GM19099 (cell line): ENCODE measurements around the gene BRIX1.

ENCODE experiments used
- POLR2A ChIP-seq: IDR thresholded peaks from 3 replicates; pipeline ENCODE4 v1.6.1; 2011; ENCODE audit warnings: low read depth; ENCODE audit not compliant: insufficient read length; ENCODE audit errors: extremely low read depth

BRIX1 gene

DNA sequence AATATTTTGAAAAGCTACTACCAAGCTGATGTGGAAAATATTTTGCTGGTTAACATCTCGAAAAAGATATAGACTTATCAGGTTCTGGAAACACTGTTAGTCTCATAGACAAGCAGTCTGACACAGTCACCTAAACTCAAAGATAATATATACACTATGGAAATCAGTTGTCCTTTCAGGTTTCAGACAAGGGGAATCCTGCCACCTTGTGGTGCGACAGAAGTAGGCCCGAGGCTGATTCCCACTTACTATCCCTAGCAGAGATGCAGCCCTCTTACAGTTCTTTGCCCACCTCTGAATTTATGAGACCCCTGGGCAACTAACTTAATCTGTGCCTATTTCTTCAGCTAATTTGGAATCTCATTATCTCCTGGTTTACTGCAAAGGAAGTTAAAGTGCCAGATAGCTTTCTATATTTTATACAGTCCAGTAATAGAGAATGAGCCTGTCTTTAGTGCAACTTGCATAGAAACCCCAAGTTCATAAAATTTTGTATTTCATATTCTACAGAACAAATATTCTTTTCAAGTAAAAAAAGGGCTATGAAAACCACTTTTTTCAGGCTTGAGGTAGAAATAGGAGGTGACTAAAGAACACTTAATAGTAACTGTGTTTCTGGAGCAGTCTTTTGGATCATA, 17.1 kb upstream of the BRIX1 start:
- no peak for TF ChIP-seq POLR2A

DNA sequence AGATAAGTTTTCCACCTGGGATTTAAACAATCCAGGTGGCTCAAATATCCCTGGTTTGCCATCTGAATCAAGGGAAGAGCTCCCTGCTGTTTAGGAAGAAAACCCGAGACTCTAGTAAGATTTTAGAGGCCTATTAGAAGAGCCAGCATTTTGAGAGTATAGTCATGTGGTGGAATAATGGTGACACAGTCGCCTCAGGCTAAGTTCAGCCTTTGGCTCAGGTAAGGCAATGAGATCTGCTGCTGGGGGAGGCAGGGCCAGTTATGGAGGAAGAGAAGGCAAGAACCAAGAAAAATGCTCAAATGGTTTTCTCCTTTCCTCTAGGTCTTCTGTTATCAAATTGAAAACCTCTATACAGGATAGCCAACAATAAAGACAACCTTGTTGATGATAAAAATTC, 16.4 kb upstream of the BRIX1 start:
- no peak for TF ChIP-seq POLR2A

DNA sequence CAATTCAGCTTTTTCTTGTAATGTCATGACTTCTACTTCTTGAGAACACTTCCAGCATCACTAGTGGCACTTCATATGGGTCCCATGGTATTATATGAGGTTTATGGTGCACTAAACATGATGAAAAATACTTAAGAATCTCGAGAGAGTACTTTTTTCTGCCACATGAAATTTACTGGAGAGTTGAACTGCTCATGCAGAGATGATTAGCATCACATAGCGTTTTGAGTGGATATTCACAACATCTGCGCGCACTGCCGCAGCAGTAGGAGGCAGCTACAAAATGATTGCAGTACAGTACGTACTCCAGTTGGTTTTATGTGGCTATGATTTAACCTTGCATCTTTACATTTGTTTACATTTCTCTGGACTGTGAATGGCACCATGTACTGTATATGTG, 14.9 kb upstream of the BRIX1 start:
- TF ChIP-seq POLR2A, result no peak

DNA sequence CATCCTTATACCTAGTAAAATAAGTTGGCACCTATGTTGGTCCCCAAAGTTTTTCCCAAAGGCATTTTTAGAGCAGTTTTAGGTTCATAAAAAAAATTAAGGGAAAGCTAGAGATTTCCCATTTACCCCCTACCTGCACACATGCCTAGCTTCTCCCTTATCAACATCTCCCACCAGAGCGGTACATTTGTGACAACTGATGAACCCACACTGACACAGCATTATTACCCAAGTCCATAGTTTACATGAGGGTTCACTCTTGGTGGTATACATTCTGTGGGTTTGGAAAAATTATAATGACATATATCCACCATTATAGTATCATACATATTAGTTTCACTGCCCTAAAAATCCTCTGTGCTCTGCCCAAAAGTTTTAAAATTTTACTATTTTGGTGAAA, 12.3 kb upstream of the BRIX1 start:
- TF ChIP-seq POLR2A, result no peak

DNA sequence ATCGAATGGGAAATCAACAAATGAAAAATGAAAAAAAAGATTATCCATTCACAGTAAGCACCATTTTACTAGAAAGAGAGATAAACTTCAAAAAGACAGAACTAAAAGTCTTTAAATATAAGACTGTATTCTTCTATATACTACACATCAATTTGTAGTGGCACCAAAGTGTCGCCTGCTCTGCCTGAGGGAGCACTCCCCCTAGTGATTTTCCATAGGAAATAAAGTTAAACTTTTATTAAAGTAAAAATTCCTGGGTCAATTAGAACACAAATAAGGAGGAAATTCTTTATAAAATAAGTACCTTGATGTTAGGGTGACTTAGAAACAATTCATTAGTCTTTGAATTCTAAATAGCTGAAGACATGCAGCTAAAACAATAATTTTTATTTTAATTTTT, 9.9 kb upstream of the BRIX1 start:
- no peak for TF ChIP-seq POLR2A

DNA sequence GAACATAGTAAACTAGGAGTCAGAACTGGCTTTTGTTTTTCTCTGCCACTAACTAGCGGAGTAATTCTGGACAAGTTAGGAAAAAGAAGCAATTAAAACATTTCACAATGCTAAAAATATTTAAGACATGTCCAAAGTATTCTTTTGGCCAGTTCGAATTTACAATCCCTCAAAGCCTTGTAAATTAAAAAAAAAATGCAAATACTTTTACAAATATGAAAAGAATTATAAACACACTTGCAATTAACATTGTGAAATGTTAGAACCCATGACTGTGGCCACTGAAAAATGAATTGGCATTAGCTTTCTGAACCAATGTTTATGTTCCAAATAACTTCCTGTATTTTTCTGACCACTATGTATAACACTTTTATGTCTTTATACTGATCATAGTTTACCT, 2.4 kb upstream of the BRIX1 start:
- TF ChIP-seq POLR2A, result no peak

DNA sequence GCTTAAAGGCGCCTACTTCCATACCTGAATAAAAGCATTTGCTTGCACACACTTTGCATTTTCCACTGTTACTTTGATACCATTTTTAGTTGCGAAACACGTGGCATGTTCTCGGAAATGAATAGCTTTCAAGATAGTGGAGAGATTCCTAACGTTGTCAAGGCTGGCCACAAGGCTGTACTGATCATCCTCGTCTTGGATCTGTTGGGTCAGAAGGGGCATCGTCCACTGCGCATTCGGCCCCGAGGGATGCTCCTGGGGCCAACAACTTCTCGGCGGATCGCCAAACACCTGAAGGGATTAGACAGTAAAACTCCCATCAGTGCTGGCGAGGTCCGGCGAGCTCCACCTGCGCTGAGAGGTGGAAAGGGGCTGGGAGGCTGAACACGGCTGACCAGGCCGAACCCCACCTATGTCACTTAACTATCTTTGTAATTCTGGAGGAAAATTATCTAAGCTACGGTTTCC, 806 bp upstream of the BRIX1 start:
- no peak for TF ChIP-seq POLR2A

DNA sequence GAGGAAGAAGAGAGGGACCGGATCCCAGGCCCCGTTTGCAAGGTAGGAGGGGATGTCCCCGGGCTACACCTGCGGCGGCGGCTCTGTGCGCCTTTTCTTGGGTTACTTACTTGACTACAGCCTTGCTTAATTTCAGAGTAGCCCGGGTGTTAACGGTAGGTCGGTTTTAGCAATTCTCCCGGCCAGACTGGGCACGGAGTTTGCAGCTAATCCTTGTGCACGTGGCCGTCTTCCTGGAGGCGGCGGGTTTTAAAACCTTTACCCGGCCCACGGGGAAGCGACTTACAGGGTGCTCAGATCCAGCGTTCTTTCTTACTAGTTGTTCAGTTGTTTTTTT, 313 bp downstream of the BRIX1 start:
- TF ChIP-seq POLR2A, result no peak

DNA sequence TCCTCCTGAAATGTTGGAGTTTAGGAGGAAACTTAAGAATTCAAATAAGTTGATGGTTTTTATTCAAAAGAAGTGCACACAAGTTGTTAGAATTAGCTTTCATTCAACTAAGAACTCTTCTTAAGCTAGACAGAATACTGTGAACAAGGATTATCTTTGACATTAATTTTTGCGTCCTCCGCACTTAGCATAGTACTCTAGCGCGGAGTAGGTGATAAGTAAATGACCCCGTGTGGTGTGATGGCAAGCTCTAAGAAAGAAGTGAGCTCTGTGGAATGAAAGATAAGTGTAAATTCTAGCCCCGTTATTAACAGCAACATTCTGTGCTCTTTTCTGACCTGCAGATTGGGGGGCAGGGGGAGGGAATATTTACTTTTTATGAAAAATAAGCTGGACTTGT, 1.0 kb downstream of the BRIX1 start:
- TF ChIP-seq POLR2A, result no peak

DNA sequence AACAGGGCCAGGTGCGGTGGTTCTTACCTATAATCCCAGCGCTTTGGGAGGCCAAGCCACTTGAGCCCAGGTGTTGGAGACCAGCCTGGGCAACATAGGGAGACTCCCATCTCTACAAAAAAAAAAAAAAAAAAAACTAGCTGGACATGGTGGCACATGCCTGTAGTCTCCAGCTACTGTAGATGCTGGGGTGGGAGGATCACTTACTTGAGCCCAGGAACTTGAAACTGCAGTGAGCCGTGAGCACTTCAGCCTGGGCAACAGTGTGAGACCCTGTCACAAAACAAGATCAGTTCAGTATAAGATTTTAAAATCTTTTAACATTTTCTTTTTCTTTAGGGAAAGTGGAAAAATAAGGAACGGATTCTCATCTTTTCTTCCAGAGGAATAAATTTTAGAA, 2.5 kb downstream of the BRIX1 start:
- no peak for TF ChIP-seq POLR2A

DNA sequence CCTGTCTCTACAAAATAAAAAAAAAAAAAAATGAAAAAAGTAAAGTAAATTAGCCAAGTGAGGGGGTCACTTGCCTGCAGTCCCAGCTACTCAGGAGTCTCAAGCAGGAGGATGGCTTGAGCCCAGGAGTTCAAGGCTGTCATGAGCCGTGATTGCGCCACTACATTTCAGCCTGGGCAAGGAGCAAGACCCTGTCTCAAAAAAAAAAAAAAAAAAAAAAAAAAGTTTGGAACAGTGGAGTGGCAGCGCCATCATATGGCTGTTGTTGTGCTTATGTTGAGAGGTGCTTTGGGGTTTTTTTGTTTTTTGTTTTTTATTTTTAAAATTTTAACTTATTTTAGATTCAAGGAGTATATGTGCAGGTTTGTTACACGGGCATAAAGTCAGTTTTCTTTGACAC, 3.6 kb downstream of the BRIX1 start:
- no peak for TF ChIP-seq POLR2A

DNA sequence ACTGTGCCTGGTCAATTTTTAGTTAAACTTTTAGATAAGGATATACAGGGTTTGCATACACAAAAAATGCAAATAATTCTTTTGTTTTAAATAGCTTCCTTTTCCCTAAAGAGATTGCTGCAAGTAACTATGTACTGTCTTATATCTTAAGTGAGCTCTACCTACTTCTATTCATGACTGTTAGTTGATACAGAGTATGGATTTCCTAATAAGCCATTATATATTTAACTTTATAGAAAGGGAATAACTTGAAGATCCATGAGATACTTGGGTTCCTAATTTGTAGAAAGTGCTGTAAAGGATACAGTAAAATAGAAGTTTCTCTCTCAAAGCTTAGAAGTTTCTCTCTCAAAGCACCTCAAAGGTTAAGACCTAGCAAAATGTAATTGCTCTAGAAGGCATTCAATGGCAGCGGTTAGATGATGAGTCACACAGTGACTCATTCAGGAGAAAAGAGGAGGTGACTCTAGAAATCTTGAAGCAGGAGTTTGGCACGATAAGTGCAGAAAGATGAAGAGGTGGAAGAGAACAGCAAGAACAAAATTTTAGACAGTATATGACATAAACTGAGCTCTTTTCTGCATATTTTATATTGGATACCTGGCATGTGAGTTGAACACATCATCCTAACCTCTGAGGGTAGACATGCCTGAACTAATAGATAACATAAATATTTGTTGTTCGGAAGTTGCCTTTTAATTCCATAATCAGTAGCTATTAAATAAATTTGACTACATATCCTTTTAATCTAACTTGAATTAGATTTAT, 8.4 kb downstream of the BRIX1 start:
- TF ChIP-seq POLR2A, result no peak

DNA sequence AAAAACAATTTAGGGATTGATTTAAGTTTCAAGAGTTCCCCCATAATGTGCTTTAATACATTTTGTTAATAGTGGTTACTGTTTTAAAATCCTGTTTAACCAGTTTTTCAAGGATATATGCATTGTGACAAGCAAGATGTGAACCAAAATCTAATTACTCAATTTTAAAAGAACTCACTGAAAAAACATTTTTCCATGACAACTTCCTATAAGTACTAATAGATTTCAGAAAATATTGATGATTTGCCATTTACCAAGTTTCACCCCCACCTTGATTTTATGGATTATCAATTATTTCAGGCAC, 8.9 kb downstream of the BRIX1 start:
- no peak for TF ChIP-seq POLR2A

DNA sequence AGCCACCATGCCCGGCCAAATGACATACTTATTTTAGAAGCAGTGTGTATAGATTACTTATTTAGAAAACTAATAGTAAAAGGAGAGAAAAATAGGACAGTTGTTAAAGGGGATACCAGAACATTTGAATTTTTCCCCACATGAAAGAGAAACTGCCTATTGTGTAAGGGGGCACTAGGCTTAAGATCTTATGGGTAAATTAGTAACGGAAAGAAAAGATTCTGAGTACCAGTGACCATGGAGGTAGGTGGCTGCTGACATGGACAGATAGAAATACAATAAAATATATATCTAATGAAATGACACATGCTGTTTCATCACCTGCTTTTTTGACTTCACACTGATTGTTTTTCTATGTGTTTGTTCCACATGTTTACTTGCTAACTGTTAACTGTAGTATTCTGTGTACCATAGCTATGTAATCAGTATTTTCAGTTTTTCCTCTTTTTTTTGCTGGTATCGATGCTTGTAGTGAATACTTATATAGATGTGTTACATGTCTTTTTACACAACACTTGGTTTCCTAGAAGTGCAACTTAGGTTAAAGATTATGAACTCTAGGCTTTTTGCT, 10.9 kb downstream of the BRIX1 start:
- TF ChIP-seq POLR2A, result no peak

DNA sequence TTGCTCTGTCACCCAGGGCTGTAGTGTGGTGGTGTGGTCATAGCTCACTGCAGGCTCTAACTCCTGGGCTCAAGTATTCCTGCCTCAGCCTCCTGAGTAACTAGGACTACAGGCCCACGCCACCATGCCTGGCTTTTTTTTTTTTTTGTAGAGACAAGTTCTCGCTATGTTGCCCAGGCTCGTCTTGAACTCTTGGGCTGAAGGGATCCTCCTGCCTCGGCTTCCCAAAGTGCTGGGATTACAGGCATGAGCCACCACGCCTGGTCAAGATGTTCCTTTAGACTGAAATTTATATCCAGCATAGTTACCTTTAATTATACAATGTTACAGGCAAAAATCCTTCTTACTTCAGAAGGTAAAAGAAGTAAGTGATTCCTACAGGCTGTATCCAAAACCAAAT, 12.3 kb downstream of the BRIX1 start:
- no peak for TF ChIP-seq POLR2A

DNA sequence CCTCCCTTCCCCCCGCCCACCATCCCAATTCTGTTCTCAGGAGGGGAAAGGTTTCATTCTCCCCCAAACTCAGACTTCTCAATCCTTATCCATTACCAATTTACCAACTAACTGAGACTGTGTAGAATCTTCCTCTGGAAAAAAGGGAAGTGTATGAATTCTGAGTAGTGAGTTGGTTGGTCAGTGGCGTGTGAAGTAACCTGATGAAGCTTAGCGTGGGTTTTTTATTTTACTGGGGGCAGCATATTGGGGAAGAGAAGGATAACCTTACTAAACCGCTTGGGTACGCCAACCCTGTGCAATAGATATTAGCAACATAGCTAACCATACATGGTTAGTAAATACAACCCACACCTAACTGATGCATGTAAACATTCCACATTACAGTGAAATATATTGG, 12.8 kb downstream of the BRIX1 start:
- no peak for TF ChIP-seq POLR2A
